HFF-Myc (cell line): ENCODE results near the gene ST3GAL3.
"Not testable (repeated sequence)": the region's sequence is repeated elsewhere in the genome, so short reads cannot be mapped to it uniquely, and the experiment has no call there.

Experiments used
- DNase-seq: peaks from one replicate; pipeline ENCODE4 v3.0.0-alpha.2; 2011; ENCODE audit warnings: low read depth; ENCODE audit errors: extremely low read depth
- H3K4me3 ChIP-seq: replicated peaks from 2 replicates; pipeline ENCODE4 v1.5.1; 2011; ENCODE audit warnings: low read depth, mild to moderate bottlenecking, control low read depth, low read length
- CTCF ChIP-seq: IDR thresholded peaks from 2 replicates; pipeline ENCODE4 v1.5.1; 2012; ENCODE audit warnings: mild to moderate bottlenecking, low read depth, low read length, control low read depth; ENCODE audit errors: missing control alignments

Gene ST3GAL3

GRCh38 chr1:43828574-43828973 is 121.2 kb downstream of the ST3GAL3 start:
- H3K4me3 ChIP-seq = no peak overlapping the region
- TF ChIP-seq CTCF = no peak
- DNase-seq = no peak

GRCh38 chr1:43830802-43831201 is 123.5 kb downstream of the ST3GAL3 start:
- no peak for DNase-seq
- H3K4me3 ChIP-seq = no peak overlapping the region
- no peak for TF ChIP-seq CTCF

GRCh38 chr1:43831851-43832250 is 124.5 kb downstream of the ST3GAL3 start:
- H3K4me3 ChIP-seq = no peak overlapping the region
- no peak for TF ChIP-seq CTCF
- no peak for DNase-seq

- no peak for DNase-seq
- no peak overlapping the region for H3K4me3 ChIP-seq
- no peak for TF ChIP-seq CTCF
These were observed 124.9 kb downstream of the ST3GAL3 start for GRCh38 chr1:43832255-43832654.

- no peak for TF ChIP-seq CTCF
- DNase-seq = no peak
- no peak overlapping the region for H3K4me3 ChIP-seq
These were observed 125.7 kb downstream of the ST3GAL3 start for GRCh38 chr1:43832998-43833397.

- H3K4me3 ChIP-seq, DNase-seq: not testable (repeated sequence)
These were observed 126.6 kb downstream of the ST3GAL3 start for GRCh38 chr1:43833902-43834279.

- TF ChIP-seq CTCF = no peak
- H3K4me3 ChIP-seq = no peak overlapping the region
- peak; percentile 78 for DNase-seq
These were observed 127.1 kb downstream of the ST3GAL3 start for GRCh38 chr1:43834280-43835081.
